HG03196 (cell line): ENCODE measurements around the gene ABCA3.
"Not testable (repeated sequence)": the region's sequence is repeated elsewhere in the genome, so short reads cannot be mapped to it uniquely, and the experiment has no call there.

ENCODE experiments used
- ATAC-seq: cut with Tn5 transposase; IDR thresholded peaks from one replicate; pipeline ENCODE4 v1.9.1; 2021; ENCODE audit not compliant: unreplicated experiment

ABCA3 gene

DNA sequence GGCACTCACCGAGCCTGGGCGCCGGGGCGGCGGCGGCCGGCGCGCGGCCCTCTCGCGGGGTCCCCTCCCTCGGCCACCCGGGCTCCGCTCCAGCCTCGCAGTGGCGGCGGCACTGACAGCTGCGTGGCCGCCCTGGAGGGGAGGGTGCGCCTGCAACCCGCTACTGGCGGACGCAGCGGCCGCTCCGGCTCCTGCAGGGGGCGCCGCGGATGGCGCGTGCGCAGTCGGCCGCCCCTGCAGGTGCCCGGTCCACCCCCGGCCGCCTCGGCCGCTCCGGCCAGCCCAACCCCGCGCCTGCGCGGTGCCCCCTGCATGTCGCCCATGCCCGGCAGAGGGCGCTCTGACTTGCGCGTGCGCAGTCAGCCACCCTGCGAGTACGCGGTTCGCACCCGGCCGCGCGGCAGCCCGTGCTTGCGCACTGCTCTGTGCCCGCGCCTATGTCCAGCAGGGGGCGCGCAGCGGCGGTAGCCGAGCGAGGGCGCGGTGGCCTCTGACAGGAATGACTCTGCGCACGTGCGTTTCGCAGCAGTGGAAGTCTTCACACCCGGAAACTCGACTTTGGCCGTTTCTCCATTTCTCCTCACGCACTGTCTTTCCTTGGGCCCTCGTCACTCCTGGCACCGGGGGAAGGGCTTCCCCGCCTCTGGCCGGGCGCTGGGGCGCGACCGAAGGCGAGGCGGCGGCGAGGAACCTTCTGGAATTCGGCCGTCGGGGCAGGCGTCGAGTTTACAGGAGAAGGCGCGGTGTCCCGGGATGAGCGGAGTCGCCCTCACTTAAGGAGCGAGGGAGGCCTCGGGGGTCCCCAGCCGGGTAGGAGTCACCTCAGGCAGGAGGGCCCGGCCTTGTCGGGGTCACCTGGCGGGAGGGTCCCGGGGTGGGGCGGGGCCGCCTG is at the start of gene ABCA3:
Gene ABCA3 (minus strand): TSS at position 165 of the 892 bp plus-strand sequence. CDS start 14,262 bp downstream, outside the sequence.
- peak; percentile 76 for ATAC-seq

DNA sequence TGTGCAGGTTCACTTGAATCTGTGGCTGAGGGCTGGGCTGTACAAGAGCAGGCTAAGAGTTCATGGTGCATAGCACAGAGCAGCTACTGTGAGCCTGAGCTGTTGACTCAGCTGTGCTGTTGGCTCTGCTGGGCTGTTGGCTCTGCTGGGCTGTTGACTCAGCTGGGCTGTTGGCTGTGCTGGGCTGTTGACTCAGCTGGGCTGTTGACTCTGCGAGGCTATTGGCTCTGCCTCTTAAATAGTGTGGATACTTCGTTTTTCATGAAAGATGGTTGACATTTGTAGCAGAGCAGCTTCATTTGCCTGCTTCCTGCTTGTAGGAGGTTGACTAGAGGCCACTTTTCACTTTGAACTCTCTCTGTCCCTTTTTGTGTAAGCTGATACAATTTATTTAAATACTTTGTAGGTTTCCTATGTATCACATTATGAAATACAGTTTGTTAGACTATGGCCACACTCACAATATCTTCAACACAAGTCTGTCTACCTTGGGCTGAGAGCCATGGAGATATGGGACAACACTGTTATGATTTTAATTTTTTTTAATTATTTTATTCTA is 48.4 kb upstream of the ABCA3 start:
- ATAC-seq, result no peak

DNA sequence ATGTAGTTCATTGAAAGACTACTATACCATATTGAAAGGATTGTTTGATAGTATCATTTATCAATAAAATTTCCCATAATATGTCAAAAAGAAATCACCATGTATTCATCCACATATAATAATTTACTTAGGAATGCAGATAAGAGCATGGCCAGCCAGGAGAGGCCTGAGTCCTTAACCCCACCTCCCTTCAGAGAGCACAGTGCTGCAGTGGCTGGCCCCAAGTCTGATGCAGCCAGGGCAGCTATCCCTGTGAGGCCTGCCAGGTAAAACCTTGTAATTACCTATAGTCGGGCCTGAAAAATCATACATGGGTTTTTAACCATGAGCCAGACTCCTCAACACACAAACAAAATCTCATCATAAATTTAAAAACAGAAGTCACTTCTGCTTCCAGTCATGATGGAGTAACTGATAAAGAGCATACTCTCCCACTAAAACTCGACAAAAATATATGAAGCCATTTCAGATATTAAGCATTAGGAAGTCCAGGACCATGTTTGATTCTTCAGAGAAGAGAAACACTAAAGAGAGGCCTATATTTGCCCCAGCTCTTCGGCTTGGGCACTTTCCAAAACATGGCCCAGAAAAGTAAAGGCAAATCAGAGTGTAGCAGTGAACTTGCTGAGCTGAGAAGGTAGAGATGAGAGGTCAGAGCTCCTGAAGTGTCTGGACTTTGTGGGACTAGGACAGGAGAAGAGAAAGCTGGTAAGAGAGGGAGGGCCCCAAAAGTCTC is 47.8 kb upstream of the ABCA3 start:
- no peak for ATAC-seq

DNA sequence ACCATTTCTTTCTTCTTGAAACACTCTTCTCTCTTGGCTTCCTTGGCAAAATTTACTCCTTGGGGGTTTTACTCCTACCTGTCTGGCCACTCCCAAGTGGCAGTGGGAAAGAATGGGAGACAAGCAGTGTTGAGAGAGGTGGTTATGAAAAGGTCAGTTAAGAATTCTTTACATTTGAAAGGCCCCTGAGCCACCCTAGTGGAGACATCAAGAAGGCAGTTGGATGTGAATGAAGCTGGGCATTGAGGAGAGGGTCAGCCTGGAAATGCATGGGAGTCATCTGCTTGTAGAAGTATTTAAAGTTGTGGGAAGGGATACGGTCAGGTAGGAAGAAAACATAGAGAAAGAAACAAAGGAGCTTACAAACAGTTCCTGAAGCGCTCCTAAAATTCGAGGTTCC is 46.5 kb upstream of the ABCA3 start:
- no peak for ATAC-seq

DNA sequence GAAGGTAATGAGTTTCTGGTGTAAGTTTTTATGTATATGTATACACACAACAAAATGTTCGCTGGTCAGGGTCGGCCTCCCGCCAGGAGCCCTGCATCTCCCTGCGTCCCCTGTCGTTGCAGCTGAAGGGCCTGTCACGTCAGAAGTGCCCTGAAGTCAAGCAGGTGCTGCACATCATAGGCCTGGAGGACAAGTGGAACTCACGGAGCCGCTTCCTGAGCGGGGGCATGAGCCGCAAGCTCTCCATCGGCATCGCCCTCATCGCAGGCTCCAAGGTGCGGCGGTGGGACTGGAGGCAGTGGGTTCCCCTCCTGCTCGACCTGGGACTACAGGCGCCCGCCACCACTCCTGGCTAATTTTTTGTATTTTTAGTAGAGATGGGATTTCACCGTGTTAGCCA is 45.5 kb upstream of the ABCA3 start:
- ATAC-seq, result not testable (repeated sequence)

DNA sequence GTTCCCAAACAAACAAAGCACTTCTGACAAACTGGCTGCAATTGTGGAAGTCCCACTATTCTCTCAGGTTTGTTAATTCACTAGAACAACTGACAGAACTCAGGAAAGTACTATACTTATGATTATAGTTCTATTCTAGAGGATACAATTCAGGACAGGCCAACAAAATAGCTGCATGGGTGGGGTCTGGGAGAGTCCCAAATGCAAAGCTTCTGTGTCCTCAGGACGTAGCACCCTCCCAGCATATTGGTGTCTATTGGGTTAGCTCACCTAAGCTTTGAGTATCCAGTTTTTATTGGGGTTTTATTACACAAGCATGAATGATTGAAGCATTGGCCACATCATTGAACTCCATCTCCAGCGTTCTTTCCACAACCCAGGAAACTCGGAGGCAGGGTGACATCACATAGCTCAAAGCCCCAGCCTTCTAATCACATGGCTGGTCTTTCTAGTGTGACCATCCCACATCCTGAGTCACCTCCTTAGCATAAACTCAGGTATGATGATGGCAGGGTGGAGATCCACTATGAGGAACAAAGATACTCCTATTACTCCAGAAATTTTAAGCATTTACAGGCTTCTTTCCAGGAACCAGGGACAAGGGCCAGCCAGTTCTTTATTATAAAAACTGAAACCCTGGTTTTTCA is 44.8 kb upstream of the ABCA3 start:
- ATAC-seq, result no peak

DNA sequence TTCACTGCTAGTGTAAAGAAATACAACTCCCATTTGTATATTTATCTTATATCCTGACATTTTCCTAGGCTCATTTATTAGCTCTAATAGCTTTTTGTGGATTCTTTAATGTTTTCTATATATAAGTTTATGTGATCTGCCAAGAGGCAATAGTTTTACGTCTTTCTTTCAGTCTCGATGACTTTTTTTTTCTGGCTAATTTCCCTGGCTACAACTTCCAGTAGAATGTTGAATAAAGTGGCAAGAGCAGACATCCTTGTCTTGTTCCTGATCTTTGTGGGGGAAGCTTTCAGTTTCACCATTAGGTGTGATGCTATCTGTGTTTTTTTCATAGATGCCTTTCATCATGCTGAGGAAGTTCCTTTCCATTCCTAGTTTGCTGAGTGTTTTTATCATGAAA is 43.9 kb upstream of the ABCA3 start:
- ATAC-seq, result no peak

DNA sequence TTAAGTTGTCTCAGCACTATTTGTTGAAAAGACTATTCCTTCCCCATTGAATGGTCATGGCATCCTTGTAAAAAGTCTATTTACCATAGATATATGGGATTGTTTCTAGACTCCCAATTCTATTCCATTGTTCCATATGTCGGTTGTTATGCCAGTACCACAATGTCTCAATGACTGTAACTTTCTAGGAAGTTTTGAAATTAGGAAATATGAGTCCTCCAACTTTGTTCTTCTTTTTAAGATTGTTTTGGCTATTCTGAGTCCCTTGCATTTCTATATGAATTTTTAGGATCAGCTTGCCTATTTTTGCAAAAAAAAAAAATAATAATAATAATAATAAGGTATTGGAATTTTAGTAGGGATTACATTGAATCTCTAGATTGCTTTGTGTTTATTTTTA is 43.0 kb upstream of the ABCA3 start:
- no peak for ATAC-seq

DNA sequence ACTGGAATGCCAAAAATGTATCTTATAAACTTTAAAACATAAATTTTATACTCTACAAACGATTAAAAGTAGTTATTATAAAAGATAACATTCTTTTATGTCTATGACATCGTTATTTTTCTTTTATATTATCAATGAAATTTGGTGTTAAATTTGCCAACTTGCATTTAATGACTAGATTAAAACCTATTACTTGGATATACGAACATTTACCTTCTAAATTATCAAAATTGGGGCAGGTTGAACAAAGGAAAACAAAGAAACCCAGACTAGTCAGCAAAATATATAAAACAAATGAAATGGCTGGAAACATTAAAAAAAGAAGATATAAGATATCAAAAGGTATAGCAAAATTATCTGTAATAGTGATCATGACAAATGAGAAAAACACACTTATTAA is 34.1 kb upstream of the ABCA3 start:
- ATAC-seq, result no peak

DNA sequence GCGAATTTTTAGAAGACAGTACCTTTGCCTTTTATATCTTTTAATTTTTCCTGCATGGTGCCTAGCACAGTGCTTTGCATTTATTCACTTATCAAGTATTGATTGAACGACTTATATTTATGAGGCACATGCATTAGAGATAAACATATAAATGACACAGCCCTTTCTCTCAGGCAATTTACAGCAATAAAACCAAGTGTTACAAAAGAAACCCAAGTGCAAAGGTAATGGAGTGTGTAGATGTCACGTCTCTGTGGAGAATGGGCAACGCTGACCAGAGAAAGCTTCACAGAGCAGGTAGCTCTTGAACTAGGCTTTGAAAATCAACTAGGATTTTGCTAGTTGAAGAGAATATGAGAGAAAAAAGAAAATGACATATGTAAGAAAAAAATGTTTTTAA is 32.6 kb upstream of the ABCA3 start:
- ATAC-seq, result no peak

DNA sequence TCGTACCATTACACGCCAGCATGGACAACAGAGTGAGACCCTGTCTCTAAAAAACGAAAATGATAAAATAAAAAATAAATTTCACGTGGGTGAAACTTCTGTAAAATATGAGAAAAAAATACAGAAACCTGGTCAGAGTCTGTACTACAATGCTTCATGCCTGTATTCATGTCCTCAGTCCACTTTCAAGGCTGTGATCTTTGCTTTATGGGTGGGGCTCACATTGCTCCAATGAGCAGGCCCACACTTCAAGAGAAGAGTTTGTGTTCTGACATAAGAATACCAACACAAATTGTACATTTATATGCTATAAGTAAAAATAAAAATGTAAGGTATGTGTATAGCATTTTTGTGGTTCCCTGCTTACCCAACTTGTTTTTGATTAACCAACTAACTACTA is 32.2 kb upstream of the ABCA3 start:
- no peak for ATAC-seq

DNA sequence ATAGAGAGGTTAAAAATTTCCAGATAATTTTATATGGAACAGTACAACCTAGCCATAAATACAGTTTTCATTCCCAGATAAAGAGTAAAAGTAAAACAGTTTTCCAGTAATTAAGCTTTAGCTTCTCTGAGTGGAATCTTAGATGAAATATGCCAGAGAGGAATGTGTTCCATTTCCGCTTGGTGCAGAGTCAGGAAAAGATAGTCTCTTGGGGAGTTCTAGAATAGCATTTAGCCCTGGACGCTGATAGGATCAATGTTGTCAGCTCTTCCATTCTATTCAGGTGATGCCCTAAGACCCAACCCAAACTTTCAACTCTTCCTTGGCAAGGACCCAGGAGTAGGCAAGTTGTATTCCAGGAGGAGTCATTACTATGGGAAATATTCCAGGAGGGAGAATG is 30.9 kb upstream of the ABCA3 start:
- ATAC-seq, result no peak

DNA sequence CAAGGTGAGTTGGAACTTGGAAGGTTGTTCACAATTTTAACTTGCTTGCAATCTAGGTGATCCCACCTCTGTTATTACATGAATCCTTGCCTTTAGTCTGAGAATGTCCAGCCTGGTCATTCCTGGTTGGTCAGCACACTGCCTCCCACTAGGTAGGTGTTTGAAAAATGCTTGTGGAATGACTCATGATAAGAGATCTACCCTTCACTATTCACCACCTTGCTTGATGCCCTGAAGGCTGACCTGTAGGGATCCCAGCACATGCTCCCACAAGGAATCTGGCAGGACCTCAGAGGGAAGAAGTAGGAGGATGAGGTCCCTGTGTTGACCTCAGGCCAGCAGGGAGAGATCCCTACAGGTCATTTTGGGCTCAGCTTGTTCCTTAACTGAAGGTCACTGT is 30.2 kb upstream of the ABCA3 start:
- ATAC-seq, result no peak

DNA sequence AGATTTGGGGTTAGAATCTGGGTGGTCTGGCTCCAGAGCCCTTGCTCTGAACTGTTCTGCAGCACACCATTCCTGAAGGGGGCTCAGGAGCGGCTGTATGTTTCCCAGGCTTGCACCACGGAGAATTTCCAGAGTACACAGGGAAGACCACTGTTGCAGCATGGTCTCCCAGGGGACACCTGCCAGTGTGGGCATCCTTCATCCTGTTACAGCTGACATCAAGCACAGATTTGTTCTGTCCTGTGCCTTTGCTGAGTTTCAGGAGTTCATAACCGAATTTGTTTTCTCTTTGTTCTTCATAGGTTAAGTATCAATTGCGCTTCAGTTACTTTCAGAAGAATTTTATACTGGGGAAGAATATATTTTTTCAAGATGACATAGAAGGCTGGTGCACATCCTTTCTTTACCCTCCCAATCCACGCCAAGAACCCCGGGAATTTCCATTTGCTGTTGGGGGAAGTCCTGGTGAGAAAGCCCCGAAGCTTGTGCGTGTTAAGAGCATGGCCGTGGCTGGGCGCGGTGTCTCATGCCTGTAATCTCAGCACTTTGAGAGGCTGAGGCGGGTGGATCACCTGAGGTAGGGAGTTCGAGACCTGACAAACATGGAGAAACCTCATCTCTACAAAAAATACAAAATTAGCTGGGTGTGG is 26.3 kb upstream of the ABCA3 start:
- no peak for ATAC-seq

DNA sequence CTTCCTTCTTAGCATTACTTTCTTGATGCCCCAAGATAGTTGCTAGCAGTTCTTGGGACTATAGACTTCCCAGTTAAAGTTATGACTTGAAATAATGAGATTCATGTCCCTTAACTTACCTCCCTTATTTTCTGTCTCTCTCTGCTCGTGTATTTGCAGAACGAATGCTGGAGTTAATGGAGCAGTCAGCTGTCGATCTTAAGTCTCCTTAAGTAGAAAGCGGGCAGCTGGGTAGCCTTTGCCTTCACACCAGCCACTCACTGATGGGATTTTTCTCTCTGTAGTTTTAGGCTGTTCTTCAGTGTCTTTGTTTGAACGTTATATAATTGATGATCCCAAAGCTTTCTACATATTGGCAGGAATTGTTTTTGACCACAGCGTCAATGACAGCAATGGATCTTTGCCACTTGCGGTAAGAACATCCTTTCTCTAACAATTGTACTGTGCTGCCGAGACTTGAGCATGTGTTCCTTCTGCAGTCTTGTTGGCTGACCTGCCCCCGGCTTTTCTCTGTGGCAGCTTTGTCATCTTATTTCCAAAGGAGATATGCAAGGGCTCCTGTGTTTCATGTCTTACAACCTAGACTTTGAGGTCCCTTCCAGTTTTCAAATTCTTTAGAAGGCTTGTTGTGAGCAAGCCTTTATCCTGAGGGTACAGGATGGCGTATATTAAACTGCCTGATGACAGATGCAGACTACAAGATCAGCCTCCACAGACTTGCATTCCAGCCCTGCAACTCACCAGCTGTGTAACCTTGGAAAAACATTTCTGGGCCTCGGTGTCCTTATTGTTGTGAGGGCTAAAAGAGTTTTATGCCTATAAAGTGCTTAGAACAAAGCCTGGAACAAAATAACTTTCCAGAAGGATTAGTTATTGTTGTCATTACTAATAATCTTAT is 25.1 kb upstream of the ABCA3 start:
- no peak for ATAC-seq

DNA sequence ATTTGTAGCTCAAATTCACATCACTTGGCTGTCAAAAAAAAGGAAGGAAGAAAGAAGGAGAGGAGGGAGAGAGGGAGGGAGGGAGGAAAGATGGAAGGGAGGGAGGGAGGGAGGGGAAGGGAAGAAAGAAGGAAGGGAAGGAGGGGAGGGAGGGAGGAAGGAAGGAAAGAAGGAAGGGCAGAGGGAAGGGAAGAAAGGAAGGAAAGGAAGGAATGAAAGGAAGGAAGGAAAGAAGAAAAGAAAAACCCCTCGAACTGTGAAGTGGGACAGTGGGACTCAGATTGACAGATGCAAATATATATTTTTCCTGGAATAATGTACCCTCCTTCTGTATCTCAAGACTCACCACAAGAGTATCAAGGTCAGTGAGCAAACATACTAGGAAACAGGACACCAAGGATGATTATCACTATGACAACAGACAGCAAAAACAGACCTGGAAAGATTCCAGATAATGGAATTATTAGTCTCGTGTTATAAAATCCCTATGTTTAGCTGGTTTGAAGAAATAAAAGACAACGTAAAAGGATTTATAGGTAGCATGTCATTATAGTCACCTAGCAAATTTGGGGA is 24.2 kb upstream of the ABCA3 start:
- ATAC-seq, result no peak

DNA sequence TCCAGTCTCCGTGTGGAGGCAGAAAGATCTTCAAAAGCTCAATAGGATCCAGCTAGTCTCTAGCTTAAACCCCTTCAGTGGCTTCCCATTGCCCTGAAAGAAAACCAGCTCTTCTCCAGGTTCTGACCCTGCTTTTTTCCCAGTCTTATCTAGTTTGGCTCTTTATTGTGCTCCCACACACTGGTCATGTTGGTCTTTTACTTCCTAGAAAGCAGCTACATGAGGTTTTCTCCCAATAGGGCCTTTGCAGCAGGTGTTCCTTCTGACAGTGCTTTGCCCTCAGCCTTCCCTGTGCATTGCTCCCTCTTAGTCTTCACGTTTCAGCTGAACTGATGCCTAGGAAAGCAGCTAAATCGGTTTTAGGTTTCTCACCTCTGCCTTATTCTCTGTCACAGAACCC is 21.7 kb upstream of the ABCA3 start:
- no peak for ATAC-seq

DNA sequence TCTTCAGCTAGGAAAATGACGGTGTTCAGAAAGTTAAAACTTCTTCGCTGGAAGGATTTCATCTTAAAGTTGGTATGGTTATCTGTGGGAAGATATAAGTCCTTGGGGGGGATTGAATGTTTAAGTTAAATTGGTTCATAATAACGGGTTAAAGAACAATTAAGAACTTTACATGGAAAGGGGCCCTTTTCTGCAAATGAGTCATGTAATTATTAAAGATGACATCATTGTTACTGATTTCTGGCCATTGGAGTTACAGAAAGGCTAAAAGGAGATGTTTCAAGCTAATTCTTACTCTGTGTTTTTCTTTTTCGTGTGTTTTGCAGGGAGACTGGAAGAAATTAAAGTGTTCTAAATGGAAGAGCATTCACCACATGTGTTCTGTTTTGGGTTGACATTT is 20.6 kb upstream of the ABCA3 start:
- no peak for ATAC-seq

DNA sequence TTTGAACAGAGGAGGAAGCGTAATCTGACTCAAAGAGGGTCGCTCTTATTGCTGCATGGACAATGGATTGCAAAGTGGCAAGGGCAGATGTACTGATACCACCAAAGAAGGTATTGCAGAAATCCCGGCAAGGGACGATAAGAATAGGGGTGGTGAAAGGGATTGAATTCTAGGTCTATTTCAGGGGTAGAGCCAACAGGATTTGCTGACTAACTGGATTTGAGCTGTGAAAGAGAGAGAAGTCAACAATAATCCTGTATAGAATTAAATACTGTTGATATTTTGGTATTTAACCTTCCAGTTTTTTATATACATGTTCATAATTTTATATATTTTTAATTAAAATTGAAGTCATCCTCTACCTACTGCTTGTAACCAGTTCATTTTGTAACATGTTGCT is 19.4 kb upstream of the ABCA3 start:
- no peak for ATAC-seq

DNA sequence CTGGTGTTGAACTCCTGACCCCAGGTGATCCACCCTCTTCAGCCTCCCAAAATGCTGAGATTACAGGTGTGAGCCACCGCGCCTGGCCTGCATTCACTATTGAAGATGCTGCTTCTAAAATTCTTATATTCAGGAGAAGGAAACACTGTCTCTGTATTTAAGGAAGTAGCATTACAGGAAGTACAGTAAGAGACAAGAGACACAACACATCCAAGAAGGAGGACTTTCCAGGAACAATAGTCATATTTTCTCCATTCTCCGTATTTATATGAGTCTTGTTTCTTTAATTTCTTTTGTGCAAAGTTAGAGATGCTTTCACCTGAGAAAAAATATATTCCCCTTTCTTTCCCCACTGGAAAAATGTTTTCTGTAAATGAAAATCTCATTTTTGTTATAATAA is 18.3 kb upstream of the ABCA3 start:
- no peak for ATAC-seq
